Measurements from ENCODE around the gene REL. TPM values are rescaled to one million over a fixed set of nuclear protein-coding genes. Genes with fewer than 3 reads are reported as not detected.
"Not testable (repeated sequence)": the region's sequence is repeated elsewhere in the genome, so short reads cannot be mapped to it uniquely, and the experiment has no call there.

The REL gene
- polyA plus RNA-seq, 3 donors = 7.4 to 8.2 (median 8.1) TPM

DNA sequence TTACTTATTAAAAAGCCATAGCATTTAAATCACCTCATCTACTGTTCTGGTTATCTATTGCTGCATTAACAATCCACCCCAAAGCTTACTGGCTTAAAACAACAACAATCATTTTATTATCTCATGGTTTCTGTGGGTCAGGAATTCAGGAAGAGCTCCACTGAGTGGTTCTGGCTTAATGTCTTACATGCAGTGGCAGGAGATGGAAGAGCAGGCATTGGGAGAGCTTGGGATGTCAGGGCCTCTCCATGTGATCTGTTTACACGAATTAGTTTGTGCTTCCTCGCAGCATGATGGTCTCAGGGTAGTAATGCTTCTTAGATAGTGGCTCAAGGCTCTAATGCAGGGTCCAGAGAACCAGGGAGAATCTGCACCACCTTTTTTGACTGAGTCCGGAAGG lies 14.4 kb upstream of the REL start:
- no peak for DNase-seq (ENCODE audit: low read depth in 3 of 3, low spot score in 2 of 3)

GRCh38 chr2:60867848-60868247 lies 13.5 kb upstream of the REL start:
- DNase-seq (ENCODE audit: low read depth in 3 of 3, low spot score in 2 of 3) = no peak

DNA sequence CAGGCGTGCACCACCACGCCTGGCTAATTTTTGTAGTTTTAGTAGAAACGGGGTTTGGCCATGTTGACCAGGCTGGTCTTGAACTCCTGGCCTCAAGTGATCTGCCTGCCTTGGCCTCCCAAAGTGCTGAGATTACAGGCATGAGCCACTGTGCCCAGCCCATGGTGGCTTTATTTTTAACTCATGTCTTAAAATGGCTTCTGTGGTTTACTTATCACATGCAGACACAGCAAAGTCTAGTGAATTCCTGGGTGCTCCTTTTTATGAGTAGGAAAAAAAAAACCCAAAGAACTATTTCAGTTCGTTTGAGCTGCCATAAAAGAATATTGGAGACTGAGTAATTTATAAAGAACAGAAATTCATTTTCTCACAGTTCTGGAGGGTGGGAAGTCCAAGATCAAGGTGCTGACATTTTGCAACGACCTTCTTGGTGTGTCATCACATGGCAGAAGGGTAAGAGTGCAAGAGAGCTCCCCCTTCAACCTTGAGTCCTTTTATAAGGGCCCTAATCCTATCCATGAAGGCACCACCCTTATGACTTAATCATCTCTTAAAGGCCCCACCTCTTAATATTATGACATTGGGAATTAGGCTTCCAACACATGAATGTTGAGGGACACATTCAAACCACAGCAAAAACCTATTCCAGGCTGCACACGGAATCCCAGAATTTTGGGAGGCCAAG lies 12.6 kb upstream of the REL start:
- no peak for DNase-seq (ENCODE audit: low read depth in 3 of 3, low spot score in 2 of 3)

DNA sequence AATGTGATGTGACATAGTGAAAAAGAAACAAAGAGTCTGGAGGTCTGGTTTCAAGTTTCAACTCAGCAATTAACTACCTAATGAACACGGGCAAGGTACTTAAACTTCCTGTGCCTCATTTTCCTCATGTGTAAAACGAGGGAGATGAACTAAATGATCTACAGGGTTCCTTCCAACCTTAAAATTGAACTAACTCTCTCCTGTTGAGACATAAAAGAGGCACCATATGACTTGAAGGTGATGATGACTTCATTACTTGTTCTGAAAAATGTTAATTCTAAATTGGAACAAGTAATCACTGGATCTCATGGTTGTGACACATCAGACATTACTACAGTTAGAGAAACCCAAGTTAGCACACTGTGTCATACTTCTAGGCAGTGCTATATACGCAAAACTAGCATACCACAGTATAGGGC lies 8.9 kb upstream of the REL start:
- DNase-seq (ENCODE audit: low read depth in 3 of 3, low spot score in 2 of 3) = no peak

- DNase-seq (ENCODE audit: low read depth in 3 of 3, low spot score in 2 of 3) = no peak
These were observed 8.0 kb upstream of the REL start for GRCh38 chr2:60873381-60873780.

GRCh38 chr2:60875520-60875919 lies 5.9 kb upstream of the REL start:
- no peak for DNase-seq (ENCODE audit: low read depth in 3 of 3, low spot score in 2 of 3)

GRCh38 chr2:60880643-60881046 lies 729 bp upstream of the REL start:
- peak in 1 of 3 donors; percentile 50 for DNase-seq (ENCODE audit: low read depth in 3 of 3, low spot score in 2 of 3)

GRCh38 chr2:60882971-60883753 lies 1.8 kb downstream of the REL start:
- DNase-seq (ENCODE audit: low read depth in 3 of 3, low spot score in 2 of 3) = no peak

- DNase-seq (ENCODE audit: low read depth in 3 of 3, low spot score in 2 of 3) = no peak
These were observed 2.5 kb downstream of the REL start for GRCh38 chr2:60883896-60884295.

- no peak for DNase-seq (ENCODE audit: low read depth in 3 of 3, low spot score in 2 of 3)
These were observed 3.4 kb downstream of the REL start for GRCh38 chr2:60884800-60885199.

GRCh38 chr2:60885683-60886082 lies 4.3 kb downstream of the REL start:
- DNase-seq (ENCODE audit: low read depth in 3 of 3, low spot score in 2 of 3) = no peak

GRCh38 chr2:60886991-60887390 lies 5.6 kb downstream of the REL start:
- DNase-seq (ENCODE audit: low read depth in 3 of 3, low spot score in 2 of 3) = no peak

DNA sequence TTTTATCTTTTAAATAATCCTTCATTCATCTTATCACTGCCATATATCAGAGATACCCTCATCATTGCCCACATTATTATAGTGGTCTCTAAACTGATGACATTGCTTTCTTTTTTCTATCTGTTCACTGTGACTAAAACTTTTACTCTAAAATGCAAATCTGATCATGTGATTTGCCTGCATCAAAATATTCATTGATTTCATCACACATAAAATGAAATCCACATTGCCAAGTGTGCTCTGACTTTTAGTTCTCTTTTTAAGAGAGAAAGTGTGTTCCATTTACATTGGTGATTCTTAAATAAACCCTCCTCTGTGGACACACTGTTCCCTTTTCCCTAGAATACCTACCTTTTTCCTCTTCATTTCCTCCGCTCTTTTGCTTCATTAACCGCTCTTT lies 7.5 kb downstream of the REL start:
- DNase-seq (ENCODE audit: low read depth in 3 of 3, low spot score in 2 of 3) = no peak

GRCh38 chr2:60889581-60890392 lies 8.4 kb downstream of the REL start:
- not testable (repeated sequence) for DNase-seq (ENCODE audit: low read depth in 3 of 3, low spot score in 2 of 3)

- no peak for DNase-seq (ENCODE audit: low read depth in 3 of 3, low spot score in 2 of 3)
These were observed 9.0 kb downstream of the REL start for GRCh38 chr2:60890393-60890707.

DNA sequence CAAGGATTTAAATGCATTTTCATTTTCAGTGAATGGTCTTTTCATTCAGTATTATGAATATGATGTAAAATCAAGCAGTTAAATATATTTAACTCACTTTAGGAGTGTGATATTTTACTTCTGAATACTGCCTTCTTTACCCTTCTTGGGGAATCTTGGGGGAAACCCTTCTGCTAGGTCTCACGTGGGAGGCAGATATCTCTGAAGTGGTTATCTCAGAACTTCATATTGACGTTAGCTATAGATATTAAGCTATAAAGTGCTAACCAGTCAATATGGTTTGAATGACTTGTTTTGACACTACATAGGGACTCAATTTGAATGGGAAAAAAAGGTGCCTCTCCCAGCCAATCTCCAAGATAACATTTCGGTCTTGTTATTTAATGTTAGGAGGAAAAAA lies 9.8 kb downstream of the REL start:
- no peak for DNase-seq (ENCODE audit: low read depth in 3 of 3, low spot score in 2 of 3)

DNA sequence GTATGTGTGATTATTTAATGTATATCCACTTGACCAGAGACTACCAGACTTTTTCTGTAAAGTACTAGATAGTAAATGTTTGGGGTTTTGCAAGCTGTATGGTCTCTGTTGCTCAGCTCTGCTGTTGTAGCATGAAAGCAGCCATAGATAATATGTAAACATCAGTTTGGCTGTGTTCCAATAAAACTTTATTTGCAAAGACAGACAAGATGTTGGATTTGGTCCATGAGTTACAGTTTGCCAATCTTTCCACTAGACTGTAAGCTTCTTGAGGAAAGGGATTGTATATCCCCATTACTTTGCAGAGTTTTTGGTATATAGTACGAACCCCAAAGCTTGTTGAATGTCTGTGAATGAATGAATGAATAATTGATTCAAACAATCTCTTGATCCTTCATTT lies 17.2 kb downstream of the REL start:
- DNase-seq (ENCODE audit: low read depth in 3 of 3, low spot score in 2 of 3) = no peak

DNA sequence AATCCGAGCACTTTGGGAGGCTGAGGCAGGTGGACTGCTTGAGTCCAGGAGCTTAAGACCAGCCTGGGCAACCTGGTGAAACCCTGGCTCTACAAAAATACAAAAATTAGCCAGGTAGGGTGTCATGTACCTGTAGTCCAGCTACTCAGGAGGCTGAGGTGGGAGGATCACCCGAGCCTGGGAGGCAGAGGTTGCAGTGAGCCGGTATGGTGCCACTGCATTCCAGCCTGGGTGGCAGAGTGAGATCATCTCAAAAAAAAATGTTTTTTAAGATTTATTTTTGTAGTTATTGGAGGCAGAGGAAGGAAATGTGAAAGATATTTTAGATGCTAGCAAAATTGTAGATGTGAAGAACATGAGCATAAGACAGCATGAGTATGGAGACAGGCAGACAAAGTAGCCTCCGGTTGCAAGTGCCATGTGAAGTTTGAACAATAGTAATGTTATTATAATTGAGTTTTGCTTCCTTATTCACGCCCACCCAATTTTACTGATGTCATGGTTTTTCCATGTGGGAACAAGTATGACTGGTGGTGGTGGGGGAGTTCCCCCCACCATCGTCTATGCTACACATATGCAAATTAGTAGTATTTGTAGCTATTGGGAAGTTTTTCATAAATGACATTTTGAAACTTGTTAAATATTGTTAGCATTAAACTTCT lies 18.0 kb downstream of the REL start:
- no peak for DNase-seq (ENCODE audit: low read depth in 3 of 3, low spot score in 2 of 3)

DNA sequence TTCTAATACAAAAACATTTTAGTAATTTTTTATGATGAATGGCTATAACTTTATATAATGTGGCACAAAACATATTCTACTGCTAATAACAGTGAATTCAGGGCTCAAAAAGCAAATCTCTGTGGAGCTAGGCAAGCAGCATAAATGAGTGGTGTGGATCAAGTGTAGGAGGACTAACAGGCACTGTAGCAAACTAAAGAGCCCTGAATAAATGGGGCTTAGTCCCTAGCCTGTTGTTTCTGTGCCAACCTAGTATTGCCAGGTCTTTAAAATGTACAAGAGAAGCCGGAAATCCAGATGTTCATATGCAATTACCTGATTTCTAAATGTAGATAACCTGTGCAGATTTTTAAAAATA lies 18.5 kb downstream of the REL start:
- no peak for DNase-seq (ENCODE audit: low read depth in 3 of 3, low spot score in 2 of 3)

GRCh38 chr2:60901296-60901695 lies 19.9 kb downstream of the REL start:
- DNase-seq (ENCODE audit: low read depth in 3 of 3, low spot score in 2 of 3) = not testable (repeated sequence)

GRCh38 chr2:60905867-60906266 lies 24.5 kb downstream of the REL start:
- DNase-seq (ENCODE audit: low read depth in 3 of 3, low spot score in 2 of 3) = not testable (repeated sequence)
